Stomach (tissue), 4 donors: ENCODE data around the gene COL8A2.

Experiments
- CTCF ChIP-seq, 7 experiments: fragments of 450-650 bp in 4 of 7; fragments of 200-600 bp in 3 of 7; sonication (generic) in 3 of 7; IDR thresholded peaks; one replicate each; pipeline ENCODE4 v1.5.1; 2016 to 2019; ENCODE audit warnings: antibody characterized with exemption in 7 of 7, control low read depth in 2 of 7, mild to moderate bottlenecking in 1 of 7
- EP300 ChIP-seq: sonication (generic); formaldehyde crosslinking; IDR thresholded peaks from one replicate; pipeline ENCODE4 v1.6.1; 2017; ENCODE audit warnings: antibody characterized with exemption
- POLR2A ChIP-seq, 4 donors: fragments of 450-650 bp; IDR thresholded peaks; one replicate each; pipeline ENCODE4 v1.6.1; 2016; ENCODE audit warnings: antibody characterized with exemption in 4 of 4, control low read depth in 2 of 4, mild to moderate bottlenecking in 1 of 4, moderate library complexity in 1 of 4
- POLR2AphosphoS5 ChIP-seq, 3 donors: sonication (generic); formaldehyde crosslinking; IDR thresholded peaks; one replicate each; pipeline ENCODE4 v1.6.1; 2016; ENCODE audit warnings: antibody characterized with exemption in 3 of 3

GRCh38 chr1:36149973-36150295 lies 24.9 kb upstream of the COL8A2 start:
- TF ChIP-seq POLR2A (IDR thresholded peaks at IDR 0.05) (no peak), CTCF (IDR thresholded peaks at IDR 0.05) (no peak), EP300 (no peak), POLR2AphosphoS5 (IDR thresholded peaks at IDR 0.05) (no peak)
